CD14-positive monocyte (primary cell): ENCODE data around the gene KCNK13. TPM values are rescaled to one million over a fixed set of nuclear protein-coding genes. Genes with fewer than 3 reads are reported as not detected.

Source experiments
- DNase-seq, 3 donors: peaks; one replicate each; pipeline ENCODE4 v3.0.0-alpha.2; 2011 to 2022
- H2AFZ ChIP-seq: 2 replicates; pipeline ENCODE4 v1.6.0; 2012; ENCODE audit warnings: mild to moderate bottlenecking, low read depth, low read length, inconsistent platforms; ENCODE audit not compliant: insufficient read depth, poor library complexity, severe bottlenecking
- H3K27ac ChIP-seq, 2 donors: 1 replicate in 1 of 2; 2 replicates in 1 of 2; pipeline ENCODE4 v1.5.1; 2012 to 2013; ENCODE audit warnings: low read length in 2 of 2, control low read depth in 1 of 2, inconsistent platforms in 1 of 2, low read depth in 1 of 2, mild to moderate bottlenecking in 1 of 2
- H3K27me3 ChIP-seq, 2 donors: one replicate each; pipeline versions ENCODE4 v1.6.0 to v1.6.1; 2011 to 2013; ENCODE audit warnings: low read length in 2 of 2; ENCODE audit not compliant: control insufficient read depth in 2 of 2, insufficient read depth in 2 of 2
- H3K36me3 ChIP-seq, 2 donors: replicated peaks in 1 of 2; 1 replicate in 1 of 2; 2 replicates in 1 of 2; pipeline versions ENCODE4 v1.5.1 to v1.6.1; 2012 to 2013; ENCODE audit warnings: low read length in 2 of 2, control low read depth in 1 of 2, inconsistent platforms in 1 of 2, mild to moderate bottlenecking in 1 of 2; ENCODE audit not compliant: insufficient read depth in 2 of 2, control insufficient read depth in 1 of 2
- H3K4me1 ChIP-seq, 2 donors: 1 replicate in 1 of 2; 2 replicates in 1 of 2; pipeline versions ENCODE4 v1.5.1 to v1.6.1; 2012 to 2013; ENCODE audit warnings: low read length in 2 of 2, control low read depth in 1 of 2, inconsistent platforms in 1 of 2, mild to moderate bottlenecking in 1 of 2, moderate library complexity in 1 of 2; ENCODE audit not compliant: insufficient read depth in 2 of 2, control insufficient read depth in 1 of 2
- H3K4me2 ChIP-seq: replicated peaks from 2 replicates; pipeline ENCODE3; 2012; ENCODE audit warnings: low read length, moderate library complexity, mild to moderate bottlenecking; ENCODE audit not compliant: poor library complexity, severe bottlenecking; ENCODE audit errors: extremely low read depth
- H3K4me3 ChIP-seq, 3 experiments: fragments of 200-600 bp in 1 of 3; sonication (generic) in 1 of 3; replicated peaks in 1 of 3; 1 replicate in 2 of 3; 2 replicates in 1 of 3; pipeline ENCODE4 v1.5.1; 2011 to 2013; ENCODE audit warnings: low read length in 3 of 3, mild to moderate bottlenecking in 3 of 3, control low read depth in 2 of 3, low read depth in 2 of 3, inconsistent platforms in 1 of 3, moderate library complexity in 1 of 3
- H3K79me2 ChIP-seq: 2 replicates; pipeline ENCODE4 v1.6.0; 2012; ENCODE audit warnings: mild to moderate bottlenecking, control low read depth, inconsistent platforms, low read length, moderate library complexity; ENCODE audit not compliant: insufficient read depth
- H3K9ac ChIP-seq: 2 replicates; pipeline ENCODE4 v1.6.0; 2017; ENCODE audit warnings: low read length, mild to moderate bottlenecking; ENCODE audit not compliant: insufficient read depth, poor library complexity, severe bottlenecking
- H3K9me3 ChIP-seq, 2 donors: replicated peaks in 1 of 2; 1 replicate in 1 of 2; 2 replicates in 1 of 2; pipeline versions ENCODE4 v1.5.1 to v1.6.1; 2012 to 2013; ENCODE audit warnings: low read length in 2 of 2, control low read depth in 1 of 2; ENCODE audit not compliant: control insufficient read depth in 1 of 2, insufficient read depth in 1 of 2
- H4K20me1 ChIP-seq: 2 replicates; pipeline ENCODE4 v1.6.0; 2012; ENCODE audit warnings: mild to moderate bottlenecking, low read length, control low read depth, moderate library complexity; ENCODE audit not compliant: insufficient read depth
- H3K27ac Mint-ChIP-seq, 7 donors: one replicate each; pipeline ENCODE4 v1.8.0; 2020; ENCODE audit warnings: mild to moderate bottlenecking in 7 of 7, mixed read lengths in 7 of 7, moderate library complexity in 6 of 7, inconsistent platforms in 2 of 7
- H3K27me3 Mint-ChIP-seq, 3 donors: one replicate each; pipeline ENCODE4 v1.8.0; 2021 to 2022; ENCODE audit warnings: low read depth in 3 of 3, mild to moderate bottlenecking in 3 of 3, mixed read lengths in 3 of 3, moderate library complexity in 3 of 3, inconsistent platforms in 1 of 3
- H3K36me3 Mint-ChIP-seq, 2 donors: one replicate each; pipeline ENCODE4 v1.8.0; 2020; ENCODE audit warnings: mixed read lengths in 2 of 2, inconsistent platforms in 1 of 2, mild to moderate bottlenecking in 1 of 2
- H3K4me1 Mint-ChIP-seq: one replicate; pipeline ENCODE4 v1.8.0; 2020; ENCODE audit warnings: mild to moderate bottlenecking, mixed read lengths
- H3K4me3 Mint-ChIP-seq, 2 donors: one replicate each; pipeline ENCODE4 v1.8.0; 2020; ENCODE audit warnings: mild to moderate bottlenecking in 2 of 2, mixed read lengths in 2 of 2, moderate library complexity in 1 of 2
- H3K9me3 Mint-ChIP-seq, 7 donors: one replicate each; pipeline ENCODE4 v1.8.0; 2020 to 2022; ENCODE audit warnings: mixed read lengths in 7 of 7, mild to moderate bottlenecking in 6 of 7, moderate library complexity in 6 of 7, inconsistent platforms in 2 of 7
- CTCF ChIP-seq: fragments of 200-600 bp; IDR thresholded peaks from one replicate; pipeline ENCODE4 v1.8.0; 2022; ENCODE audit warnings: antibody characterized with exemption, mild to moderate bottlenecking
- WGBS: methylation state at CpG from one replicate; pipeline ENCODE4 v1.1.5; 2013; ENCODE audit warnings: missing lambda C conversion rate; ENCODE audit not compliant: insufficient coverage; 5-methylcytosine and 5-hydroxymethylcytosine counted together
- intact Hi-C, 2 donors: fragments of 100-400 bp; cut with micrococcal nuclease; formaldehyde crosslinking; loops; one replicate each; pipeline versions ENCODE4 v1.15.0 to v1.15.1; 2023
- polyA plus RNA-seq, 3 donors: library from polyadenylated mRNA; depleted of rRNA in 1 of 3; unstranded in 2 of 3; stranded (reverse) in 1 of 3; fragments of 300-500 nt in 2 of 3; fragments of >200 nt in 1 of 3; fragmentation: Illumina TruSeq in 2 of 3; gene quantifications; 1 replicate in 2 of 3; 2 replicates in 1 of 3; pipeline ENCODE4 v1.2.3, GENCODE V29; 2012 to 2021

Gene KCNK13
- polyA plus RNA-seq, 3 donors, result 1.6 to 4.2 (median 2.9) TPM

DNA sequence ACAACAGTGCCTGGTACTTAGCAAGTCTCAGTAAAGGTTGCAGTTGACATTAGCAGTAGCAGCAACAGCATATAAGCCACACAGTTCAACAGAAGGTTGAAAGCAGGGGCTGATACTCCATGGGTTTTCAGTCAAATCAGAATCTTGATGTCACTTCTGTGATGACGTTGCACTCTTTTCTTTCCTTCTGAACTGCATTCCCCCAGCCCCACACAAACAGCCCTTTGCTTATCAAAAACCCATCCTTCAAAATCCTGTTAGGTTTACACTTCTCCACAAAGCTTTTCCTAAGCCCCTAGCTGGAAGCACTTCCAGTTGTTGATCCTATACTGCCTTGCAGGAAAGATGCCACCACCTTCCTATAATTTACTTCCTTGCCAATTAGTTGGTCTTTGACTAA lies 34.0 kb upstream of the KCNK13 start:
- Mint-ChIP-seq H3K36me3 (peaks cover 54 to 66% of the 10 kb centered on the region in 2 donors), H3K9me3 (peaks cover 0 to 2% (median 0%) of the 10 kb centered on the region in 7 donors), H3K4me3 (no peak overlapping the region), H3K27me3 (no peaks in the 10 kb centered on the region), H3K27ac (peak overlapping the region in 2 of 7 donors; percentile 34 to 44), H3K4me1 (no peaks in the 10 kb centered on the region)
- TF ChIP-seq CTCF, result no peak
- intact Hi-C loops, result no loop called here
- Histone ChIP-seq H3K36me3 (peaks cover 32 to 68% of the 10 kb centered on the region in 2 donors), H3K4me1 (no peaks in the 10 kb centered on the region), H3K27ac (no peak overlapping the region), H3K9me3 (no peaks in the 10 kb centered on the region), H3K79me2 (no peaks in the 10 kb centered on the region), H3K9ac (no peak overlapping the region), H3K4me2 (no peak overlapping the region), H3K4me3 (no peak overlapping the region), H3K27me3 (no peaks in the 10 kb centered on the region), H4K20me1 (no peaks in the 10 kb centered on the region), H2AFZ (no peak overlapping the region)
- no peak for DNase-seq
- 86% methylated on average over 1 of the region's 1 CpG for WGBS

DNA sequence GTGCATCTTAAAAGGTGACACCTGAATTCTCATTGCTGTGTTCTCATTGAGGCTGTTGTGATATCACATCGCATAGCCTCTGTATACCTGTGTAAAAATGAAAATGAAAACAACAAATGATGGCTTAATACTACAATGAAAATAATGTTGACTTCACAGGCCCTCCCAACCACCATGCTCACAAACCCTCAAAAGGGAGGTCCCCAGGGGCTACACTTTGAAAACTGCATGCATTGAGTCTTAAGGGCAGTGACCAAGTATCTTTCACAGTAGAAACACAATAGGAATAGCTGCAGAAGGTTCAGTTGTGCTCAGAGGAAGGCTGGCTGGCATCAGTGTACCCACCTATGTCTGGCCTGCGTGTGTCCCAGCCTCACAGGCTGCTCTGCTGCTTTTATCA lies 27.6 kb upstream of the KCNK13 start:
- DNase-seq, result no peak
- no peak overlapping the region for H3K4me3 Mint-ChIP-seq
- no peak overlapping the region for H2AFZ ChIP-seq
- H3K36me3 ChIP-seq, result peaks cover 23 to 76% of the 10 kb centered on the region in 2 donors
- no peak overlapping the region for H3K27ac Mint-ChIP-seq
- peaks cover 55 to 63% of the 10 kb centered on the region in 2 donors for H3K36me3 Mint-ChIP-seq
- no peaks in the 10 kb centered on the region for H3K9me3 ChIP-seq
- no peaks in the 10 kb centered on the region for H3K4me1 ChIP-seq
- H3K9ac ChIP-seq, result no peak overlapping the region
- H3K9me3 Mint-ChIP-seq, result no peaks in the 10 kb centered on the region
- no peaks in the 10 kb centered on the region for H3K4me1 Mint-ChIP-seq
- no peak overlapping the region for H3K4me3 ChIP-seq
- no peak overlapping the region for H3K27ac ChIP-seq
- H3K4me2 ChIP-seq, result no peak overlapping the region
- no peaks in the 10 kb centered on the region for H4K20me1 ChIP-seq
- H3K79me2 ChIP-seq, result no peaks in the 10 kb centered on the region
- peaks cover 0 to 3% (median 0%) of the 10 kb centered on the region in 3 donors for H3K27me3 Mint-ChIP-seq
- intact Hi-C loops, result no loop called here
- H3K27me3 ChIP-seq, result no peaks in the 10 kb centered on the region
- WGBS, result 100% methylated on average over 1 of the region's 2 CpGs
- TF ChIP-seq CTCF, result no peak
